Measurements from ENCODE around the gene ELOVL4.
A peak's percentile ranks its signal among the peaks of the same experiment; 100 is the strongest.

Gene ELOVL4

GRCh38 chr6:79947191-79948186 lies at the start of gene ELOVL4:
ELOVL4 (minus strand) TSS chr6:79947553; CDS start chr6:79947279, 274 bp downstream.
- DNase-seq (ENCODE audit: low read depth): no peak

- no peak for DNase-seq (ENCODE audit: low read depth)
These were observed 46.6 kb upstream of the ELOVL4 start for GRCh38 chr6:79993911-79994309.

DNA sequence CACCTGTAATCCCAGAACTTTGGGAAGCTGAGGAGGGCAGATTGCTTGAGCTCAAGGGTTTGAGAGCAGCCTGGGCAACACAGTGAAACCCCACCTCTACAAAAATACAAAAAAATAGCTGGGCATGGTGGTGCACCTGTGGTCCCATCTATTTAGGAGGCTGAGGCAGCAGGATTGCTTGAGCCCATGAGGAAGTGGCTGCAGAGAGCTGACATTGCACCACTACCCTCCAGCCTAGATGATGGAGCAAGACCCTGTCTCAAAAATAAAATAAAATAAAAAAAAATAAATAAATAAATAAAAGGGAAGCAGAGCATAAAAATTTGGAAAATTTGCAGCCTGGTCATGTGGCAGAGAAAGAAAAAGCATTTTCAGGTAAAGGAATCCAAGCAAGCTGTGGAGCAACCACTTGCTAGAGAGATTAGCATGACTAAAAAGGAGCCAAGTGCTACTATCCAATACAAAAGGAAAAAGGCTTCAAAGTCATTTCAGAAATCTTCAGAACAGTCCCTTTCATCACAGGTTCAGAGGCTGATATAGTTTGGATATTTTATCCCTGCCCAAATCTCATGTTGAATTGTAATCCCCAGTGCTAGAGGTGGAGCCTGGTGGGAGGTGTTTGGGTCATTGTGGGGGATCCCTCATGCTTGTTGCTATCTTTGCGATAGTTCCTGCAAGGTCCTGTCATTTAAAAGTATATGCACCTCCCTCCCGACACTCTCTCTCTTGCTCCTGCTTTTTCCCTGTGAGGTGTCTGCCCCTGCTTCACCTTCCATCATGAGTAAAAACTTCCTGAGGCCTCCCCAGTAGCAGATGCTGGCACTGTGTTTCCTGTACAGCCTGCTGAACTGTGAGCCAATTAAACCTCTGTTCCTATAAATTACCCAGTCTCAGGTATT lies 45.9 kb upstream of the ELOVL4 start:
- DNase-seq (ENCODE audit: low read depth): no peak

DNA sequence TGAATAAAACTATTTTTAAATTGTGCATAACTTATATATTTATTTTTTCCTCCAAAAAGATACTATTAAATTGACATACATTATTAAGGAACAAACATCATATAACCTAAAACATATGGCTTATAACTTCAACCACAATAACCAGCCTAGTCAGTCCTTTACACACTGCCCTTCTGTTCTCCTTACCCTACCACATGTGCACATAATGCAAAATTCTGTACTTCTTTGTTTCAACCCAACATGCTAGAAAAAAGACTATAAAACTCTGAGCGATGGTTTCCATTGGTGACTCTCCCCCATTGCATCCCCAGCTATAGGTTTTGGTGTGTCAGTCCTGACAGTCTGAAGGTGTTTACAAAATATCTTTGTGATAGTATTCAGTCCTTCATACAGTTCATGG lies 42.3 kb upstream of the ELOVL4 start:
- DNase-seq (ENCODE audit: low read depth): no peak

DNA sequence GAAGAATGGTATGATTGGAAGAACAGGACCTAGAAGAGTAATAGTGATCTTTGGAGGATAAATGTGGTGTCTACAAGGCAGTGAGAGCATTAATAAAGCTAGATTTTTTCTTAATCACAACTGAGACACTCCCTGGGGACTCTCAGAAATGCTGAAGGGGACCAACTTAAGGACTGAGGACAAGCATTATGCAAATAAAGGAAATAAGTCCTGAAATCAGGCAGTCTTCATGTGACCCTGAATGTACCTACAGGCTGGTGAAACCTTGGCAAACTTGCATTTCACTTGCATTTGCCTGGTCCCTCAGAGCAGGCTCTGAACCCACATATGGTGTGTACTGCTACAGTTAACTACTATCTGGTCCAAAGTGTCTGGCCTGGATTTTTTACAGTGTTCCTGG lies 37.8 kb upstream of the ELOVL4 start:
- no peak for DNase-seq (ENCODE audit: low read depth)

- no peak for DNase-seq (ENCODE audit: low read depth)
These were observed 36.9 kb upstream of the ELOVL4 start for GRCh38 chr6:79984261-79984660.

- no peak for DNase-seq (ENCODE audit: low read depth)
These were observed 34.3 kb upstream of the ELOVL4 start for GRCh38 chr6:79981652-79982051.

DNA sequence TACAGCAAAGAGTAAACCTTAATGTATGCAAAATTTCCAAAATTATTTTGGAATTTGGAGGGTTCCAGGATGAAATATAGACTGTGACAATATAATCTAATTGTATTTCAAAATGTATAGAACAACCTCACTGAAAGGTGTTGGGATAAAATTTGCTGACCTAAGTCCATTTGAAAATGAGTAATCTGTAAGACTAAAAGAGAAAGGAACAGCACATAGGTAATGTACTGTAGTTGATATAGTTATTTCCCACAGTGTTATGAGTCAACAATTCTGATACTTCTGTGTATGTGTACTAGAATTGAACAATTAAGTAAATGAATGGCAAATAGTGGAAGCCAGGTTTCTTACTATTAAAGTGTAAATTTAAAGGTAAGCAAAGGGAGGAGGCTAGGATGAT lies 23.8 kb upstream of the ELOVL4 start:
- no peak for DNase-seq (ENCODE audit: low read depth)

GRCh38 chr6:79969784-79970183 lies 22.4 kb upstream of the ELOVL4 start:
- no peak for DNase-seq (ENCODE audit: low read depth)

DNA sequence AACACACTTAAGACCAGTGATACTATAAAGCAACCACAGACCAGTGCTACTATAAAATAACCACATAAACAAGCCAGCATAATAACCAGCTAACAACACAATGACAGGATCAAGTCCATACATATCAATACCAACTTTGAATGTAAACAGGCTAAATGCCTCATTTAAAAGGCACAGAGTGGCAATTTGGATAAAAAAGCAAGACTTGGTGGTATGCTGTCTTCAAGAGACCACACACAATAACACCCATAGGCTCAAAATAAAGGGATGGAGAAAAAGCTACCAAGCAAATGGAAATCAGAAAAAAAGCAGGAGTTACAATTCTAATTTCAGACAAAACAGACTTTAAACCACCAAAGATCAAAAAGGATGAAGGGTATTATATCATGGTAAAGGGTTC lies 19.8 kb upstream of the ELOVL4 start:
- DNase-seq (ENCODE audit: low read depth): no peak

- DNase-seq (ENCODE audit: low read depth): no peak
These were observed 17.3 kb upstream of the ELOVL4 start for GRCh38 chr6:79964607-79965081.

DNA sequence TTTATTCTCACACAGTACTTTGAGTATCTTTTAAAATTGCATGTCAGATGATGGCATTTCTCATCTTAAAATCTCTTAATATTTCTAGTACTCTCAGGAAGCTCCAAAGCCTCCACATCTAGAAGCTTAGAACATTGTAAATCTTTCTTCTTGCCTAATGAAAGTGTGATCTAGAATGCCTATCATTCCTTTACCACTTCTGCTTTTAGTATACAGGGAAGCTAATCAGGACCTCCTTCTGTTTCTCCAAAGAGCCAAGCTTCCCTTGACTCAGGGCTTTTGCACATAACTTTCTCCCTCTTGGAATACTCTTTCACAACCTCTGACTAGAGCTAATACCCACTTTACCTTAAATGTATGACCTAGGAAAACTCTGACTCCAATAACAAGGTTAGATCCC lies 7.5 kb upstream of the ELOVL4 start:
- DNase-seq (ENCODE audit: low read depth): no peak

- DNase-seq (ENCODE audit: low read depth): peak; percentile 25
These were observed 1.9 kb upstream of the ELOVL4 start for GRCh38 chr6:79949233-79949632.

DNA sequence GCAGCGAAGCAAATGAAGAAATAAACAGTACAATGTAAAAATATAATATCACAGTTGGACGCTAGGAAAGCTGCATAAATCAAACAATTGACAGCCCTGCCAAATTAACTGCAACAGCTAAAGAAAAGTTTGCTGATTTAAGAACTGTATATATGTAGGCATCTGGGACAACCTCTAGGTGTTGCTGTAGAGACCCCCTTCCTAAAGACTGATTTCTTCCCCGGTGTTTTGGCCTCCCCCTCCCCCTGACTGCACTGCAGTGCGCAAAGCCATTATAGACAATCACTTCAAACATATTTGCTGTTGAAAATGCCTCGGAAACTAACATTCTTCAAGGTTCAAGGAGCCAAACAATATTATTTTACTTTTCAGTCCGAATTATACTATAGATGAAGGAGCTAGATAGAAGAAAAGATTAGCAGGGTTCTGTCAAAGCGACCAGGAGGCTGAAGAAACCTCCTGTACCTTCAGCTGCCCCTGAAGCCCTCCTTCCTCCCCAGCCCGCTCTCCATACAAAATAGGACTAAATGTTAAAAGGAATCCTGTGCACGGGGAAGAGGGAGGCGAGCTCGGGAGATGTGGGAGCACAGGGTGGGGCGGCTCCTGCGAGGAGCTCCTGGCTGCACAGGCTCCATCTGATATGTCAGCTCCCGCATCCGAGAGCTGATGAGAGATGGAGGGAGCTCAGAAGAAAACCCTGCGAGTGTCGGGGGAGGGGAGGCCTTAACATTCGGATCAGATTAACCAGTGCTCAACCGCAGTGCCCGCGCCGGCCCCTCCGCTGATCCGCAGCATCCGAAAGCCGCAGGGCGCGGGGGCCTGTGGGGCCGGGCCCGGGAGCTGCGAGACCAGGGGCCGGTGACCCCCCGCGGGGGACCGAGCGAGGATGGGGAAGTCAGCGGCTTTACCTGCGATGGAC lies 822 bp downstream of the ELOVL4 start:
- DNase-seq (ENCODE audit: low read depth): no peak

DNA sequence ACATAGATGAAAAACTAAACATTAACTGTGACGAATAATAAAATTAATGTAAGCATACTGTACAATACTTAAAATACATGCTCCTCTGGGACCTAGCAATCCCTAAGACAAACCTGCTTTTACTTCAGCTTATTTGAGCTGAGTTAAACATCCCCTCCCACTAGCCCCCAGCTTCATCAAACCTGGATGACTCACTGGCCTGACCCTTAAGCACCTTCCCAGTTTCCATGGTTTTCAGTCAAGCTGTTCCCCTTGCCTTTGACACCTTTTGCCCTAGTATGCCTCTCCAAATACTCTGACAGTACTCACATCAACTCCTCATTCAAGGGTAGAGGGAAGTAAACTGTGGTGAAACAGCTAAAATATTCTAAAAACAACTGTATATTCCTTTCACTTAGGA lies 4.2 kb downstream of the ELOVL4 start:
- DNase-seq (ENCODE audit: low read depth): no peak

GRCh38 chr6:79941489-79942151 lies 5.7 kb downstream of the ELOVL4 start:
- DNase-seq (ENCODE audit: low read depth): no peak

DNA sequence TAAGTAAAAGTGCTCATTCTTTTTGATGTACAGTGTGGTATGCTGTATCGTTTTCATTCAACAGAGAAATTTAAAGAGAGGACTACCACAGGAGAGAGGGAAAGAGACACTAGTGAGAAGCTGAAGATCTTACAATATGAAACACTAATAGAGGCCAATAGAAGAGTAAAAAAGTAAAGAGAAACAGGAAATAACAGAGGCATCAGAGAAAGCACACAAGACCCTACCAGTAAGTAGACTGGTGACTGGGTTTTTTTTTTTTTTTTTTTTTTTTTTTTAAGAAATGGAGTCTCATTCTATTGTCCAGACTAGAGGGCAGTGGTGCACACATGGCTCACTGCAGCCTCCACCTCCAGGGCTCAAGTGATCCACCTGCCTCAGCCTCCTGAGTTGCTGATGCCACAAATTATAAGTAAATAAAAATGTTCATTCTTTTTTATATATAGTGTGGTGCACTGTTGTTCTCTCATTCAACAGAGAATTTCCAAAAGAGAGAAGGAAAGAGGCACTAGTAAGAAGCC lies 18.8 kb downstream of the ELOVL4 start:
- DNase-seq (ENCODE audit: low read depth): no peak

GRCh38 chr6:79927758-79928157 lies 19.6 kb downstream of the ELOVL4 start:
- no peak for DNase-seq (ENCODE audit: low read depth)

DNA sequence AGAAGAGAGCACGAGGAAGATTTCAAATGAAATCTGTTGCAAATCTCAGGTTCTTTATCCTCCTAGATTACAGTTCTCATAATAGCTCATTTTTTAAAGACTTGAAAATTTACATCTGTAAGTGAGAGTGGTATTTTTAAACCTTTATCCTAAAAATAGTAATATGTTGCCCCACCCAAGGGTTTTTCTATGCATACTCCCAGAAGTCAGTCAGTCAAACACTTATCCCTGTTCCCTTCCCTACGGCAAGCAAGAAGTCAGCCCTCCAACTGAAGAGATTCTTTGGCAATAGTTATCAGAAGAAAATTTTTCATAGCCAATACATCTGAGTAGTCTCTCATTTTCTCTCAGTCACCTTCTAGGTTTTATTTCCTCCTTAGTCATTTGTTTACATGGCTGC lies 24.1 kb downstream of the ELOVL4 start:
- DNase-seq (ENCODE audit: low read depth): no peak

DNA sequence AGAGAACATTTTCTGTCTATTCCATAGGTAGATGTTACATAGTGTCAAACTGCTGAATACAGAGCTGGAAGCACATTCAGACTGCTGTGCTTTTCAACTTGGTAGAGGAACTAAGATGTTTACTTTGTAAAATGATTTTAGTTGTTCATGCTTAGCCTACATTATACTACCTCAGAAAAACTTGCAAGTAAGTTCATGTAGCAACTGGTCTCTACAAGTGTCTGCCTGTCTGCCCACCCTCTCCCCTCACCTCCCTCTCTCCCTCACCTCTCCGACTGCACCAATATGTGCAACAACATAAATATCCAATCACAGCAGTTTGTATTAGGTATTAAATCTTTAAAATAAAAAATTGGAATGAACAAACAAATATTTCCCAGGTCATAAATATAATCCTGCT lies 25.3 kb downstream of the ELOVL4 start:
- no peak for DNase-seq (ENCODE audit: low read depth)

DNA sequence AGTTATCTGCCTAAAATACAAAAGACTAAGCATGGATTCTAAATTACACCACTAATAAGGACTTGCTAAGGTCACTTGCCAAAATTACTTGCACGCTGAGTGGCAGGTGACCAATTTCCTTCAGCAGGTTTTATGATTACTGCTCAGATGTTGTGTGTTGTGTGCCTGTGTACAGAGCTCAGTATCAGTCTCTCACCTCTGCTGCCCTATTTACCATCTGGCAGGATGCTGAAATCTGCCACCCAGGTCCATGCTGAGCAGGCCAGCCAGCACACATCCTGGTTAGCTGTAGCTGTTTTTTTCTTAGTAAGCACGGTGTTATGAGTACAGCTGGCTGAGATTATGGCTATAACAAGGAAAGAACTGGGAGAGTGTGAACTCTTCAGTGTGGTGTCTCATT lies 34.0 kb downstream of the ELOVL4 start:
- no peak for DNase-seq (ENCODE audit: low read depth)

Data from stimulated activated CD8-positive, alpha-beta memory T cell treated with anti-CD3 and anti-CD28 coated beads, Interleukin-12 subunit alpha, Interleukin-12 subunit beta, amount 100 ng/mL, for 1 hour (primary cell).